Inflammatory macrophage treated with lipopolysaccharide for 1 hour (primary cell): Measurements from ENCODE around the gene SULT1A2.
A peak's percentile ranks its signal among the peaks of the same experiment; 100 is the strongest.
"Not testable (repeated sequence)": the region's sequence is repeated elsewhere in the genome, so short reads cannot be mapped to it uniquely, and the experiment has no call there.

Source experiments
- DNase-seq, 2 donors: peaks; one replicate each; pipeline ENCODE4 v3.0.0-alpha.2; 2020 to 2022

The SULT1A2 gene

DNA sequence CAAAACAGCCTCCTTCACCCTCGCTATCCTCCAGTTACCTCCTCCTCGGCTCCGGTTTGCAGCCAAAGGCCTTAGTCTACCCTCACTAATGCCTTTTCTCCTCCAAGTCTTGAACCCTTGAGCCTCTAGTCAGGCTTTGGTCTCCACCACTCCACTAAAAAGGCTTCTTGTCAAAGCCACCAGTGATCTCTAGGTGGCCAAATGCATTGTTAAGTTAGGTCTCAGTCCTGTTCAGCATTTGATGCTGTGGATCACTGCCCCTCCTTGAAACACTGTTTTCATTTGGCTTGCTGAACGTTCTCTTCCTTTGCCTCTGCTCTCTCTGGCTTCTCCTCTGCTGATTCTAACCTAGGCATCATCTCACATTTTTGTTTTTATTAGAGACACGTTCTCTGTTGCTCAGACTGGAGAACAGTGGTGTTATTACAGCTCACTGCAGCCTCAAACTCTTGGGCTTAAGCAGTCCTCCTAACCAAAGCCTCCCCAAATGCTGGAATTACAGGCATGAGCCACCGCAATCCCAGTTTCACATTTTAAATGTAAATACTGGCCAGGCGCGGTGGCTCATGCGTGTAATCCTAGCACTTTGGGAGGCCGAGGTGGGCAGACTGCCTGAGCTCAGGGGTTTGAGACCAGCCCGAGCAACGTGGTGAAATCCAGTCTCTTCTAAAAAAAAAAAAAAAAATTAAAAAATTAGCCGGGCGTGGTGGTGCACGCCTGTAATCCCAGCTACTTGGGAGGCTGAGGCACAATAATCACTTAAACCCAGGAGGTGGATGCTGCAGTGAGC is 42.0 kb downstream of the SULT1A2 start:
- no peak for DNase-seq

DNA sequence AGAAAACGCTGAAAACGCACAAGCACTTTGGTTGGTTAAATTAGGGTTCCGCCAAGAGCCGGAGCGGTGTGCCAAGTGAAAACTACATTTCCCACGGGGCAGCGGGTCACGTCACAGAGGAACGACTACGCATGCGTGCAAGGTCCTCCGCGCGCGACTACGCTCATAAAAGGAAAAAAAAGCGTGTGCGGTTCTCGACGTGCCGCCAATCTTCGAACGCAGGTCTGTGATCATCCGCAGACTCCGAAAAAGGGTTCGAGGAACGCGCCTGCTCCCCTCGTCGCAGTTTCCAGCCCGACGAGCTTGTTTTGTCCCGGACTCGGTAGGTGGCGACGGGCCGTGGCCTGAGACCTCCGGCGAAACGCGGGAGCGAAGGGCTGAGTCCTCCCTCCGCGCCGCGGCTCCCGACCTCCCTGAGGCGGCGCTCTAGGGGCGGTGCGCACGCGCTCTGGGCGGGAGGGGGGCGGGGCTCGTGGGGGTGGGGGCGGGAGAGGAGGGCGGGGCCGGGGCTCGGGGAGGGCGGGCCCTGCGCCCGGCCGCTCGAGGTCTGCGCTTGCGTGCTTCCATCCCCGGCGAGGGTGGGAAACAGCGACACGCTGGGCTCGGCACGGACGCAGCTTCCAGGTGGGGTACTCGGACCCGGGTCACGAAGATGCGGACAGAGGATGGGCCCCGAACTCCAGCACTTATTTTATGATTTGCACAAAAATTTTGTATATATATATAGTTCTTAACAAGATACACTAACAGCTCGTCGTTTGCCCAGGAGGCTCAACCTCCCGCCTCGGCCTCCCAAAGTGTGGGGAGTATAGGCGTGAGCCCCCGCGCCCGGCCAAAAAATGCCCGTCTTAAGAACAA is 42.8 kb downstream of the SULT1A2 start, which contains the start of gene SGF29:
Gene SGF29 (plus strand): TSS at position 145 of the 858 bp plus-strand sequence. CDS start 27,150 bp downstream, outside the sequence.
- peak; percentile 88 to 98 for DNase-seq

DNA sequence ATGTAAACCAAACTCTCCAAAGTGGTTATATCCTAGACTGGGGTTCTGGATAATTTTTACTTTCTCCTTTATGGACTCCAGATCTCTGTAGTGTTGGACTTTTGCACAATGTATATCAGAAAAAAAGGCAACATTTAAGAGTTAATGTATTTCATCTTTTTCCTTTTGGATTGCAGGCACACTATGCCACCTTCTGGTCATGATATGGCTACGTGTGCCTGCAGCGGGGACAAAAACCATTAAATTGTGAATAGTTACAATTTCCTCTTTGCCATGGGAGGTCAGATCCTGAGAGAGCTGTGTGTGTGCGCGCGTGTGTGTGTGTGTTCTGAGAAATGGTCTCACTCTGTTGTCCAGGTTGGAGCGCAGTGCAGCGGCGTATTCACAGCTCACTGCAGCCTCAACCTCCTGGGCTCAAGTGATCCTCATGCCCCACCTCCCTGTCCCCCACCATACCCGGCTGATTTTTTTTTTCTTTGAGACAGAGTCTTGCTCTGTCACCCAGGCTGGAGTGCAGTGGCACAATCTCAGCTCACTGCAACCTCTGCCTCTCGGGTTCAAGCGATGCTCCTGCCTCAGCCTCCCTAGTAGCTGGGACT is 47.5 kb downstream of the SULT1A2 start:
- DNase-seq, result peak; percentile 58 to 69

DNA sequence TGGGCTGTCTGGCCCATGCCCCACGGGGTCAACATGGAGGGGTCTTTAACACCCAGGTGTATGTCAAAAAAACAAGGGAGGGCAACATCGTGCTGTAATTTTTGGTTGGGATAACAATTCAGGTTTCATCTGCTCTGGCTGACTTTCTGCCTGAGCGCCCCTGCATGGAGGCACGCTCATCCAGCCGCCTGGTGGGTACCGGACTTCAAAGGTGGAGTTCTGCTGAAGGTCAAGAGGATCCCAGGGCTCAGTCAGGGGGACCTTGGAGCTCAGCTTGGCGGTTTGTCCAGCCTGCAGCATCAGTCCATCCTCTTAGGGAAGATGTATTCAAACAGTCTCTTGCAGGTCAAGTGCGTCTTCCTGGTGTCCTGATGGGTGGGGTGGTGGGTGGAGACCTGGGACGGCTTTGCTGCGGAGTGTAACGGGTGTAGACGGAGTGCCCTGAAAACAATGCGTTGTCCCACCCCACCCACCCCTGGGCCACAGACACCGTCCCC is 48.5 kb downstream of the SULT1A2 start:
- no peak for DNase-seq

- DNase-seq, result no peak
Measured at GRCh38 chr16:28546626-28547025, 50.2 kb downstream of the SULT1A2 start.

DNA sequence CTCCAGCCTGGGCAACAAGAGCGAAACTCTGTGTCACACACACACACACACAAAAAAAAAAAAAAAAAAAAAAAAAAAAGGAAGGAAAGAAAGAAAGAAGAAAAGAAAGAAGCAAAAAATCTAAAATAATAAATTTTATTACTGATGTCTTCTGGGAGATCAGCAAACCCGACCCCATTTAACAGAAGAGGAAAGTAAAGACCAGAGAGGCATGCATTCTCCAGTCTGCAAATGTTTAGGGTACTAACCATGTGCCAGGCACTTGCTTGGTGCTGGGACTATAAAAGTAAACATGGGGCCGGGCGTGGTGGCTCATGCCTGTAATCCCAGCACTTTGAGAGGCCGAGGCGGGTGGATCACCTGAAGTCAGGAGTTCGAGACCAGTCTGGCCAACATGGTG is 50.9 kb downstream of the SULT1A2 start:
- DNase-seq, result not testable (repeated sequence)

DNA sequence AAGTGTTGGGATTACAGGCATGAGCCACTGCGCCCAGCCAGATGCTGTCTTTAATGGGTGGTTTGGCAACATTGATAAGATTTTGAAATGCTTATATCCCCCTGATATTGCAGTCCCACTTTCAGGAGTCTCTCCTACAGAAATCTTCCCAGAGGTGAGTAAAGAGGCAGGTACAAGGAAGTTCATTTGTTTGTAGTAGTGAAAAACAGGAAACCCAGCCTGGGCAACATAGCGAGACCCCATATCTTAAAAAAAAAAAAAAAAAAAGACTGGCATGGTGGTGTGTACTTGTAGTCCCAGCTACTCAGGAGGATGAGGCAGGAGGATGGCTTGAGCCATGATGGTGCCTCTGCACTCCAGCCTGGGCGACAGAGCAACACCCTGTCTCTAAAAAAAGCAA is 51.9 kb downstream of the SULT1A2 start:
- no peak for DNase-seq

DNA sequence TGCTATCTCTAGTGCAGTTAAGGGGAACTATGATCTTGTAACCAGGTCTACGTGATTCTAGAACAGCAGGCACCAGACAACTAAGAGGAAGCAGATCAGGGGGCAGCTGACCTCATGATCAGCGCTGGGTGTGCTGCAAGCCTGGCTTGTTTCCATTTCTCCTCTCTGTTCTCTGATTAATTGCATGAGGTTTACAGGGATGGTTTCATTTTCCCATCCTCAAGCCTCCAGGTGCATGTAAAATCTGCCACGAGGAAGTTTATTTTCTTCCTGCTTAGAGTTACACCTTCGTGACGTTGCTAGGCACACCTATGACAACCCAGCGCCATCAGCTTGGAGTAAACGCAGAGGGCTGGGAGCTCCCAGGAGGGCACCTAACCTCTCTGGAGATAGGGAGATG is 53.8 kb downstream of the SULT1A2 start:
- DNase-seq, result peak; percentile 90 to 96

GRCh38 chr16:28542646-28543045 is 54.2 kb downstream of the SULT1A2 start:
- DNase-seq, result peak in 1 of 2 donors; percentile 8
